Measurements from ENCODE around the gene GRID2. TPM values are rescaled to one million over a fixed set of nuclear protein-coding genes. Genes with fewer than 3 reads are reported as not detected.

The GRID2 gene
- polyA plus RNA-seq, 1 donor from 2014 or later, result 14.9 TPM

- Histone ChIP-seq H3K79me2 (replicated peaks; ENCODE audit: insufficient read depth, low read length) (no peaks in the 10 kb centered on the region), H3K9me3 (ENCODE audit: low read length) (no peaks in the 10 kb centered on the region), H3F3A (ENCODE audit: insufficient read depth, low read length, poor library complexity, severe bottlenecking) (peaks cover 3% of the 10 kb centered on the region), H3K36me3 (ENCODE audit: insufficient read depth, low read length) (no peaks in the 10 kb centered on the region), H3K4me2 (ENCODE audit: low read length) (no peak overlapping the region), H3K9me2 (ENCODE audit: insufficient read depth, low read length) (no peaks in the 10 kb centered on the region), H3K9ac (ENCODE audit: low read length) (no peak overlapping the region), H3K27ac (ENCODE audit: low read length) (peak overlapping the region; percentile 85), H3K4me3 (ENCODE audit: low read length) (no peak overlapping the region), H4K20me1 (ENCODE audit: insufficient read depth) (no peaks in the 10 kb centered on the region), H2AFZ (ENCODE audit: low read depth, low read length) (no peak overlapping the region), H3K27me3 (ENCODE audit: insufficient read depth, low read depth, low read length) (no peaks in the 10 kb centered on the region)
- no peak for TF ChIP-seq TAF1 (IDR thresholded peaks at IDR 0.05; ENCODE audit: low read depth)
- TF ChIP-seq POLR2AphosphoS5 (IDR thresholded peaks at IDR 0.05), result no peak
- TF ChIP-seq MXI1 (conservative IDR thresholded peaks at IDR 0.05; ENCODE audit: poor library complexity, severe bottlenecking), result no peak
- TF ChIP-seq EP300 (conservative IDR thresholded peaks at IDR 0.05; ENCODE audit: poor library complexity, severe bottlenecking), result no peak
- TF ChIP-seq SMC3 (conservative IDR thresholded peaks at IDR 0.05; ENCODE audit: poor library complexity), result no peak
- TF ChIP-seq RAD21 (conservative IDR thresholded peaks at IDR 0.05), result no peak
- TF ChIP-seq EZH2 (IDR thresholded peaks at IDR 0.05; ENCODE audit: borderline replicate concordance, insufficient read depth, low read length, poor library complexity, severe bottlenecking), result no peak
- no peak for TF ChIP-seq REST (IDR thresholded peaks at IDR 0.05; ENCODE audit: borderline replicate concordance)
- TF ChIP-seq CTCF (IDR thresholded peaks at IDR 0.05; ENCODE audit: poor library complexity, severe bottlenecking), result no peak
These were observed 1427.0 kb downstream of the GRID2 start for GRCh38 chr4:93730760-93731159.

GRCh38 chr4:93731456-93731855, 1427.7 kb downstream of the GRID2 start:
- no peaks in the 10 kb centered on the region for H3K79me2 ChIP-seq (replicated peaks; ENCODE audit: insufficient read depth, low read length)
- H3K27ac ChIP-seq (ENCODE audit: low read length), result peak overlapping the region; percentile 85
- no peaks in the 10 kb centered on the region for H4K20me1 ChIP-seq (ENCODE audit: insufficient read depth)
- no peaks in the 10 kb centered on the region for H3K9me2 ChIP-seq (ENCODE audit: insufficient read depth, low read length)
- H3K9ac ChIP-seq (ENCODE audit: low read length), result no peak overlapping the region
- no peak overlapping the region for H3K4me3 ChIP-seq (ENCODE audit: low read length)
- TF ChIP-seq MXI1 (conservative IDR thresholded peaks at IDR 0.05; ENCODE audit: poor library complexity, severe bottlenecking) (no peak), EZH2 (IDR thresholded peaks at IDR 0.05; ENCODE audit: borderline replicate concordance, insufficient read depth, low read length, poor library complexity, severe bottlenecking) (no peak), REST (IDR thresholded peaks at IDR 0.05; ENCODE audit: borderline replicate concordance) (no peak), CTCF (IDR thresholded peaks at IDR 0.05; ENCODE audit: poor library complexity, severe bottlenecking) (no peak), POLR2AphosphoS5 (IDR thresholded peaks at IDR 0.05) (no peak), EP300 (conservative IDR thresholded peaks at IDR 0.05; ENCODE audit: poor library complexity, severe bottlenecking) (no peak), SMC3 (conservative IDR thresholded peaks at IDR 0.05; ENCODE audit: poor library complexity) (no peak)
- no peaks in the 10 kb centered on the region for H3K36me3 ChIP-seq (ENCODE audit: insufficient read depth, low read length)
- no peaks in the 10 kb centered on the region for H3K9me3 ChIP-seq (ENCODE audit: low read length)
- H3K27me3 ChIP-seq (ENCODE audit: insufficient read depth, low read depth, low read length), result no peaks in the 10 kb centered on the region
- H3K4me2 ChIP-seq (ENCODE audit: low read length), result peak overlapping the region; percentile 7
- H3F3A ChIP-seq (ENCODE audit: insufficient read depth, low read length, poor library complexity, severe bottlenecking), result peaks cover 3% of the 10 kb centered on the region
- H2AFZ ChIP-seq (ENCODE audit: low read depth, low read length), result no peak overlapping the region

Measured in neural cell (in vitro differentiated cells).